ENCODE results near the gene ABCC3. TPM values are rescaled to one million over a fixed set of nuclear protein-coding genes. Genes with fewer than 3 reads are reported as not detected.

ABCC3 gene
- total and polyA plus RNA-seq, 2 of the 8 experiments (the other 6 are each of a cell fraction or from before 2014, with no cell fraction given), result 0.35 to 0.37 TPM

- Histone ChIP-seq H3K4me3 (ENCODE audit: extremely low read depth in 1 of 4, insufficient read depth in 2 of 4, low read depth in 3 of 4, low read length in 4 of 4) (no peak overlapping the region), H3K56ac (replicated peaks; ENCODE audit: insufficient read length, low read depth, low read length) (no peak overlapping the region), H4K20me1 (replicated peaks in 1 of 2; ENCODE audit: control insufficient read depth in 1 of 2, insufficient read depth in 2 of 2, low read length in 2 of 2) (peaks cover 2% of the 10 kb centered on the region in 2 experiments), H4K8ac (ENCODE audit: extremely low read depth, insufficient read depth, low read length) (no peak overlapping the region), H2AK5ac (ENCODE audit: low read depth, low read length) (no peak overlapping the region), H2BK20ac (ENCODE audit: low read length) (no peak overlapping the region), H3K27me3 (replicated peaks in 1 of 4; ENCODE audit: control insufficient read depth in 3 of 4, extremely low read depth in 1 of 4, insufficient read depth in 3 of 4, low read length in 3 of 4) (no peaks in the 10 kb centered on the region), H2BK12ac (ENCODE audit: low read depth, low read length) (no peak overlapping the region), H3K18ac (ENCODE audit: extremely low read depth, low read length) (no peak overlapping the region), H3K79me2 (ENCODE audit: control insufficient read depth in 1 of 2, insufficient read depth in 2 of 2, low read length in 2 of 2) (no peaks in the 10 kb centered on the region), H3K79me1 (ENCODE audit: low read depth, low read length) (no peaks in the 10 kb centered on the region), H2AFZ (ENCODE audit: low read length) (no peak overlapping the region), H2BK15ac (ENCODE audit: low read length) (no peak overlapping the region), H4K91ac (replicated peaks; ENCODE audit: insufficient read length, low read length) (no peak overlapping the region), H2BK120ac (replicated peaks; ENCODE audit: low read depth, low read length) (no peak overlapping the region), H4K5ac (ENCODE audit: insufficient read length, low read depth, low read length) (no peak overlapping the region), H3K27ac (ENCODE audit: low read depth, low read length) (no peak overlapping the region), H3K23me2 (ENCODE audit: low read depth, low read length) (no peaks in the 10 kb centered on the region), H3K14ac (ENCODE audit: insufficient read length) (no peak overlapping the region), H3K4me1 (replicated peaks in 1 of 4; ENCODE audit: control insufficient read depth in 3 of 4, insufficient read depth in 4 of 4, low read length in 3 of 4) (peaks cover 0 to 6% (median 3%) of the 10 kb centered on the region in 4 experiments; a peak in 5 of 7 replicates), H3K9ac (replicated peaks in 1 of 4; ENCODE audit: extremely low read depth in 1 of 4, low read depth in 3 of 4, low read length in 3 of 4) (no peak overlapping the region), H3K23ac (ENCODE audit: insufficient read length) (no peak overlapping the region), H2BK5ac (ENCODE audit: low read depth, low read length) (no peak overlapping the region), H3K9me3 (ENCODE audit: insufficient read depth in 2 of 2, low read depth in 1 of 2, low read length in 1 of 2) (no peaks in the 10 kb centered on the region), H3K4ac (replicated peaks; ENCODE audit: insufficient read length, low read depth, low read length) (no peak overlapping the region), H3K36me3 (ENCODE audit: control insufficient read depth in 2 of 4, insufficient read depth in 4 of 4, low read length in 3 of 4) (no peaks in the 10 kb centered on the region), H3K4me2 (ENCODE audit: insufficient read depth in 1 of 2, low read depth in 2 of 2, low read length in 2 of 2) (no peak overlapping the region)
- ChIA-PET POLR2A (ENCODE audit: partially characterized antibody) (no interaction called here), CTCF (ENCODE audit: partially characterized antibody) (interaction anchor here (0.5 to 6.4 kb wide), 14 partner anchors 12 to 122 kb away, joined by 3 to 49 read pairs (median 4); partner anchors contain the start of gene CACNA1G)
- DNase-seq (ENCODE audit: low read depth in 1 of 2, low spot score in 2 of 2) (no peak), FAIRE-seq (no peak)
- WGBS, 2 experiments (ENCODE audit: extremely low coverage in 1 of 2, insufficient coverage in 1 of 2, insufficient read length in 1 of 2, insufficient replicate concordance in 2 of 2, low coverage in 1 of 2, low lambda C conversion rate in 2 of 2, missing lambda C conversion rate in 1 of 2), result 89% methylated on average over 5 of the region's 5 CpGs; no CpG with 5 or more reads in 1 of the 2 experiments
- TF ChIP-seq RAD21 (IDR thresholded peaks at IDR 0.05 in 1 of 2, conservative IDR thresholded peaks at IDR 0.05 in 1 of 2; ENCODE audit: low read depth in 2 of 2, low read length in 2 of 2) (no peak), EGR1 (IDR thresholded peaks at IDR 0.05; ENCODE audit: borderline replicate concordance, low read depth, low read length) (no peak)
These were observed 36.2 kb upstream of the ABCC3 start for GRCh38 chr17:50598487-50598886.

Data from H1 (cell line).